ENCODE data around the gene SLC37A1.

DNA sequence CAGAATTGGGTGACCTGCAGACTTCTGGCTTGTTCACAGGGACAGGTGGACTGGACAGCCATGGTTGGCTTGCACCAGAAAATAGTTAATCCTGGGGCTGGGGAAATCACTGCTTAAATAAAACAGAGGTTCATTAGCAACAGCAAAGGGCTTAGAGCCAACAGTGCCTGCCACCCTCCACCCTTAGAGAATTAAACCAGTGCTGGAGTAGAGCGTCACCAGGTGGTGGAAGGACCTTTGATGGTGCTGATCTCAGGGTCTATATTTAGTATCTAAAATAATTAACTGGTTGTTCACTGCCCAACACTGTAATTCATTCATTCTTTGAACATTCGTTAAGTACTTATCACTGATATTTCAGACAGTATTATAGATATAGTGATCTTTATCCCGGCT, 105.1 kb downstream of the SLC37A1 start:
- TF ChIP-seq, protein P1, sequence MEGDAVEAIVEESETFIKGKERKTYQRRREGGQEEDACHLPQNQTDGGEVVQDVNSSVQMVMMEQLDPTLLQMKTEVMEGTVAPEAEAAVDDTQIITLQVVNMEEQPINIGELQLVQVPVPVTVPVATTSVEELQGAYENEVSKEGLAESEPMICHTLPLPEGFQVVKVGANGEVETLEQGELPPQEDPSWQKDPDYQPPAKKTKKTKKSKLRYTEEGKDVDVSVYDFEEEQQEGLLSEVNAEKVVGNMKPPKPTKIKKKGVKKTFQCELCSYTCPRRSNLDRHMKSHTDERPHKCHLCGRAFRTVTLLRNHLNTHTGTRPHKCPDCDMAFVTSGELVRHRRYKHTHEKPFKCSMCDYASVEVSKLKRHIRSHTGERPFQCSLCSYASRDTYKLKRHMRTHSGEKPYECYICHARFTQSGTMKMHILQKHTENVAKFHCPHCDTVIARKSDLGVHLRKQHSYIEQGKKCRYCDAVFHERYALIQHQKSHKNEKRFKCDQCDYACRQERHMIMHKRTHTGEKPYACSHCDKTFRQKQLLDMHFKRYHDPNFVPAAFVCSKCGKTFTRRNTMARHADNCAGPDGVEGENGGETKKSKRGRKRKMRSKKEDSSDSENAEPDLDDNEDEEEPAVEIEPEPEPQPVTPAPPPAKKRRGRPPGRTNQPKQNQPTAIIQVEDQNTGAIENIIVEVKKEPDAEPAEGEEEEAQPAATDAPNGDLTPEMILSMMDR (IDR thresholded peaks at IDR 0.05), result no peak
- TF ChIP-seq POLR2A (IDR thresholded peaks at IDR 0.05) (no peak), POLR2AphosphoS5 (IDR thresholded peaks at IDR 0.05) (no peak)
